GM21529 (cell line): ENCODE data around the gene PEX10.

Experiments used
- ATAC-seq: cut with Tn5 transposase; IDR thresholded peaks from one replicate; pipeline ENCODE4 v1.9.1; 2021; ENCODE audit not compliant: unreplicated experiment

PEX10 gene

GRCh38 chr1:2376261-2376741, 36.1 kb downstream of the PEX10 start:
- ATAC-seq: no peak

DNA sequence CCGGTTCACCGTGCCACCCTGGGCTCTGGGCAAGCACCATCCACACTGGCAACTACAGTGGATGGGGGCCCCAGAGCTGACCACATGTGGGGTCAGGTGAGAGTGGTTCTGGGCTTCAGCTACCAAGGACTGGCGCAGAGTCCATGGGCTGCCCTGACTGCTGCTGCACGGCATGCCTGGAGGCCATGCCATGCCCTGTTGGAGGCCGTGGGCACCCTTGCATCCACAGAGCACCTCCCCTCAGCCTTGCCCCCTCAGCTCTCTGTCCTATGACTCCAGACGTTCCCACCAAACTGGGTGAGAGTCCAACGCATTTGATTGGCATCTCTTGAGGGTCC, 36.5 kb downstream of the PEX10 start:
- no peak for ATAC-seq

DNA sequence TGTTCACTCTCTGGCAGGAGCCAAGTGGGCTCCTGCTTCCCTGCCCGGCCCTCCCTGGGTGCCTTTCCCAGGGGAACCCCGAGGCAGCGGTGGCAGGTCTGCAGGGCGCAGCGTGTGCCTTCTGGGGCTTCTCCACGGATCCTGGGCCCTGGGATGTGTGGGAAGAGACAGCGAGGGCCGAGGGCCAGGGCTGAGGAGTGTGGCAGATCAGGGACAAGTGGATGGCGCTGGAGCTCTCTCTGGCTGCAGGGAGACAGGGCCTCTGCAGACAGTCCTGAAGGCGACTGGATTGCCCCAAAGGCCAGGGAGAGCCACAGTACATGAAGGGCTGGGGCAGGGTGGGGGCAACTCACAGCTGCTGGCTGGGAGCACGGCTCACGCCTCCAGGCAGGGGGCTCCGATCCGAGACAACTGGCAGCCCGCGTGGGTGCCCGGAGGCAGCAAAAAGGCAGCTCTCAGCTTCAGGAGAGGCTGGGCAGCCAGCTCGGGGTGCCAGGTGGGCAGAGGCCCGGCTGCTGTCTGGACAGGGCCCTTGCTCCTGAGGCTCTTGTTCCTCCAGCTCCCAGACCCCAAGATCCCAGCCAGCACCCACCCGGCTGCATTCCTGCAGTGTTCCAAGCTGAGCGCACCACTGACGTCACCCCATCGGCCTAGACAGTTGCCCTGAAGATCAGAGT, 37.0 kb downstream of the PEX10 start:
- ATAC-seq: no peak

GRCh38 chr1:2374252-2375155, 37.9 kb downstream of the PEX10 start:
- no peak for ATAC-seq

DNA sequence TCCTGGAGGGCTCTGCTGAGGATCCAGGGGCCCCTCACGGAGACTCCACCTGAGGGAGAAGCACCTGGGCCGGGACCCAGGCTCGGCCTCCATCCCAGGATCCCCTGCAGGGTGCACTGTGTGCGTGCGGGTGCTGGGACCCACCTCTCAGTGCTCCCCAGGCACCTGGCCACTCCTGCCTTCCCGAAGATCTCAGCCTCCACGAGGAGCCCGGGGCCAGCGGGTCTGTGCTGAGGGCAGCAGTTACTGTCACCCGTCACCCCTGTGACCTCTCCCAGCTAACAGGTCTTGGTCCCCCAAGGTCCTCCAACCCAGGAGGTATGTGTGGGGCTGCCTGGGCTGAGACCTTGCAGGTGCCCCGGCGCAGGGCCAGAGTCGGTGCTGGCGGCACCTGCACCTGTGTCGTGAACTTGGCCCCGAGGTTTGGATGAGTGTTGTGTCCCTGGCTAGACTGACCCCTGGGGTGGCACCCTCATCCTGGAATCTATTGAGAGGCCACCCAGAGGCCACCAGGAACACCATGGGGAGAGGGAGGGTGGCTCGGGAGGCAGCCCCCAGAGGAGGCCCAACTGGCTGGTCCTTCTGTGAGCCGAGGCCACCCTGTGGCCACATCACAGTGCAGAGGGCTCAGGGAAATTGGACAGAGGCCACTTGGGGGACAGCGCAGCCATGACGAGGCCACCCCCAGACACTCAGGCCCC, 38.7 kb downstream of the PEX10 start:
- ATAC-seq: no peak

DNA sequence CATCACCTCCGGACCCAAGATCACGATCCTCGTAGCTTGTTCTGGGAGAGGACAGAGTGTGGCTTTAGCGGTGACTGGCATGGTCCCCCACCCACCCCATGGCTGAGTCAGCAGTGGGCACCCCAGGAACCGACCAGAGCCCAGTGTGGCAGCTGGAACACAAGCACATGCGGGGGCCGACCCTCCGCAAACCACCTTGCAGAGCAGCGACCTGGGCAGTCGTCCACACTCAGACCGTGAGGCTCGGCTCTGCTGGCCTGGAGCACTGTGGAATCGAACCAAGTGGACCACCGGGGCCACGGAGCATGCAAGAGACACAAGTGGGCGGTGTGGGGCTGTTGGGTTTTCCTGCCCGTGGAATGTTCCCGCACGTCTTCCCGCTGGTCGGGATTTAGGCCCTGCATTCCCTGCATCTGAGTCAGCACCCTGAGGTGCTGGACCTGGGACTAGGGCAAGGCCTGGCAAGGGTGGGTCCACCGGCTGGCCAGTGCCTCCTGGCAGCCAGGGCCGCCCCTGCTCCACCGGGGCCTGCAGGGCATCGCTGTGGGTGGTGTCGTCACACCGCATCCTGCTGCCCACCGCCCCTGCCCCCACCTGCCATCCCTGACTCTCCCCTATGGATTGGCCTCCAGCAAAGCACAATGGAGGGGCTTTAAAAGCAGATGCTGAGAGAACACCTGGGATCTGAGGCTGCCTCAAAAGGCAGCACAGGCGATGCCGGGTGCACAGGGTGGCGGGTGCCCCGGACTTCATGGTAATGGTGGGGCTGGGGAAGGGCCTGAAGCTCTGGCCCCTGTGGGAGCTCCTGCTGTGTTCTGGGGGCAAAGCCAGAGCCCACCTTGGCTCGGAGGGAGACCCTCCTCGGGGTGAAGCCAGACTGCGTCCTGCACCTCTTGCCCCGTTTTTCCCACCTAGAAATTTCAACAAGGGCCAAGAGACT, 39.5 kb downstream of the PEX10 start:
- ATAC-seq: no peak

DNA sequence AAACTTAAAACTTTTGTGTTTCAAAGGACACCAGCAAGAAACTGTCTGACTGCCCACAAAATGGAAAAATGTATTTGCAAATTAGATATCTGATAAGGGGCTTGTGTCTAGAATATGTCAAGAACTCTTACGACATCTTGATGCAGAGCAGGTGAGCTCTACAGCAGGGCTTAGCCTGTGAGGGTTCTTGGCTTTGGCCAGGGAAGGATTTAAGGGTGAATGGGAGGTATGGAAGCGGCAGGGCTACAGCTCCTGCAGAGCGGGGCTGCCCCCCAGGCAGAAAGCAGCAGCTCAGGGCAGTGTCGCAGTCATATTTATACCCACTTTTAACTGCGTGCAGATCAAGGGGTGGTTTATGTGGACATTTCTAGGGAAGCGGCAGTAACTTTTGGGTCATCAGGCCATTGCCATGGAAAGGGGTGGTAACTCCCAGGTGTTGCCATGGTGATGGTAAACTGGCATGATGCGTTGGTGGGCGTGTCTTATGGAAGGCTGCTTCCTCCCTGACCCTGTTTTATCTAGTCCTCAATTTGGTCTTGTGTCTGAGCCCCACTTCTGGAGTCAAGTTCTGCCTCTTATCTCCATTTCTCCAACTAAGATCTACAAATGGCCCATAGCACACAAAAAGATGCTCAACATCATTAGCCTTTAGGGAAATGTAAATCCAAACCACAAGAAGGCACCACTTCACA, 44.2 kb downstream of the PEX10 start:
- ATAC-seq: no peak

DNA sequence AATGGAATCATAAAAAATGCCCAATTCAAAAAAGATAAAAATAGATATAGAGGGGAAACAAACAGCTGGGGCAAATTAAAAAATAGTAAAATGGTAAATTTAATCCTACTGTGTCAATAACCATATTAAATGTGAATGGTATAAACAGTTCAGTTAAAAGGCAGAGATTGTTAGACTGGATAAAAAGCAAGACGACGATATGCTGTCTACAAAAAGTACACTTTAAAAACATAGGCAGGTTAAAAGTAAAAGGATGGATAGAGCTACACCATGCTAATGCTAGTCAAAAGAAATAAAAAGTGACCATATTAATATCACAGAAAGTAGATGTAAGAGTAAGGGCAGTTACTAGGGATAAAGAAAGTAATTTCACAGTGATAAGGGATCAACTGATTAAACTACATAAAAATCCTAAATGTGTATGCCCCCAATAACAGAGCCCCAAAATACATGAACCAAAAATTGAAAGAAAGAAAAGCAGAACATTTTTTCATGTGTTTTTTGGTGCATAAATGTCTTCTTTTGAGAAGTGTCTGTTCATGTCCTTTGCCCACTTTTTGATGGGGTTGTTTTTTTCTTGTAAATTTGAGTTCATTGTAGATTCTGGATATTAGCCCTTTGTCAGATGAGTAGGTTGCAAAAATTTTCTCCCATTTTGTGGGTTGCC, 48.4 kb downstream of the PEX10 start:
- no peak for ATAC-seq

GRCh38 chr1:2360588-2361364, 51.6 kb downstream of the PEX10 start:
- ATAC-seq: no peak

GRCh38 chr1:2358651-2359640, 53.4 kb downstream of the PEX10 start:
- no peak for ATAC-seq

- no peak for ATAC-seq
Observed at GRCh38 chr1:2358072-2358471, 54.3 kb downstream of the PEX10 start.

DNA sequence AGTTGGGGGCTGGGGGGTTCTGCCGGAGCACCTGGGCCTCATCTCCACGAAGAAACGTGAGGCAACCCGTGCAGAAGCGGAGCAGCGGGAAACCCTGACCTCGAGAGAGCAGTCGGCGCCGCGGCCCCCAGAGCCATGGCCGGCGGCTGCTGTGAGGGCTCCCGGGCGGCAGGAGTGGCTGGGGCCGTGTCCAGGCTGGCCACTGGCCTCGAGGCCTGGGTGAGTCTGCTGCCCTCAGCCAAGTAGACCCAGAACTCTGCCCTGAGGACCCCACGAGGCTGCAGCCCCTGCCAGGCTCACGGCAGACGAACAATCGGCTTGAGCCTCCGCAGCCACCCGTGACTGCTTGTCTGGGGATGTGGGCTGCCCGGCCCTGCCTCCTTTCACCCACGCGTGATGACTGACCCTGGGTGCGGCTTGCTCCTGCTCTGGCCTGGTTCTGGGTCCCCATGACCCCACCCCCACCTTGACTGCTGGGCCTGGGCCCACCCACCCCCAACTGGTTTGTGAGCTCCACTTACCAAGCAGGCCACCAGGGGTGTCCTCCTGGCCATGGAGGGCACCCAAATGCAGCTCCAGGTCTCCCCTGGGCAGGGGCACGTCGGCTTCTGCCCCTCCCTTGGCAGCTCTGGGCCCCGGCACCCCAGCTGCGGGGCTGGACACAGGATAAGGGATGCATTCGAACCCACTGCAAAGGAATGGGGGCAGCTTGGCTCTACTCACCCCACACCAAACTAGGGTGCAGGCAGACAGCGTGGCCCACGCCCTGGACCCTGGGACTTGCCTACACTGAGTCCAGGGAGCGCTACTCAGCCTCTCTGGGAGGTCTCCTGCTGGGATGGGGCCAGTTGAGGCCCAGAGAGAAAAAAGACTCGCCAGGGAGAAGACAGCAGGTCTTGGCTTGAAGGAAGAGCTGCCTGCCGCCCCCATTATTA, 55.2 kb downstream of the PEX10 start:
- no peak for ATAC-seq

GRCh38 chr1:2356401-2356800, 56.0 kb downstream of the PEX10 start:
- no peak for ATAC-seq

- ATAC-seq: no peak
Observed at GRCh38 chr1:2355373-2356261, 56.7 kb downstream of the PEX10 start.
